ENCODE data around the gene KCNQ1. TPM values are rescaled to one million over a fixed set of nuclear protein-coding genes. Genes with fewer than 3 reads are reported as not detected.
A peak's percentile ranks its signal among the peaks of the same experiment; 100 is the strongest.

Gene KCNQ1
- total and polyA plus RNA-seq, 9 of the 15 experiments (the other 6 are each of a cell fraction or from before 2014, with no cell fraction given): 0.44 TPM; not detected in 8

GRCh38 chr11:2675540-2675939, 230.7 kb downstream of the KCNQ1 start (continued):
- no peak for TF ChIP-seq ZHX1 (conservative IDR thresholded peaks at IDR 0.05; ENCODE audit: low read length)
- no peak for TF ChIP-seq ZBTB26 (CRISPR knock-in tag; IDR thresholded peaks at IDR 0.05)
- TF ChIP-seq ILK (tag; IDR thresholded peaks at IDR 0.05; ENCODE audit: borderline replicate concordance, low read depth): no peak

- no TSS peak for BruUV-seq (replicated peaks)
- TF ChIP-seq CREB1 (IDR thresholded peaks at IDR 0.05) (no peak), CREB1 (CRISPR knock-in tag; IDR thresholded peaks at IDR 0.05) (no peak), HNRNPK (IDR thresholded peaks at IDR 0.05; ENCODE audit: low read depth, low read length, poor library complexity, severe bottlenecking) (no peak), ZNF696 (CRISPR knock-in tag; conservative IDR thresholded peaks at IDR 0.05) (no peak), ZNF134 (CRISPR knock-in tag; conservative IDR thresholded peaks at IDR 0.05) (peak; percentile 91), CREM (IDR thresholded peaks at IDR 0.05; ENCODE audit: low read depth) (no peak), KDM1A (IDR thresholded peaks at IDR 0.05) (no peak), NCOA2 (IDR thresholded peaks at IDR 0.05; ENCODE audit: partially characterized antibody in 2 of 2) (no peak)
- TF ChIP-seq, protein P1, sequence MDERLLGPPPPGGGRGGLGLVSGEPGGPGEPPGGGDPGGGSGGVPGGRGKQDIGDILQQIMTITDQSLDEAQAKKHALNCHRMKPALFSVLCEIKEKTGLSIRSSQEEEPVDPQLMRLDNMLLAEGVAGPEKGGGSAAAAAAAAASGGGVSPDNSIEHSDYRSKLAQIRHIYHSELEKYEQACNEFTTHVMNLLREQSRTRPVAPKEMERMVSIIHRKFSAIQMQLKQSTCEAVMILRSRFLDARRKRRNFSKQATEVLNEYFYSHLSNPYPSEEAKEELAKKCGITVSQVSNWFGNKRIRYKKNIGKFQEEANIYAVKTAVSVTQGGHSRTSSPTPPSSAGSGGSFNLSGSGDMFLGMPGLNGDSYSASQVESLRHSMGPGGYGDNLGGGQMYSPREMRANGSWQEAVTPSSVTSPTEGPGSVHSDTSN (CRISPR knock-in tag; IDR thresholded peaks at IDR 0.05; ENCODE audit: low read depth): no peak
- TF ChIP-seq, protein P1 (tag; conservative IDR thresholded peaks at IDR 0.05; ENCODE audit: low read depth): peak; percentile 75
- TF ChIP-seq, protein P2, sequence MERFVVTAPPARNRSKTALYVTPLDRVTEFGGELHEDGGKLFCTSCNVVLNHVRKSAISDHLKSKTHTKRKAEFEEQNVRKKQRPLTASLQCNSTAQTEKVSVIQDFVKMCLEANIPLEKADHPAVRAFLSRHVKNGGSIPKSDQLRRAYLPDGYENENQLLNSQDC (CRISPR knock-in tag; IDR thresholded peaks at IDR 0.05): no peak
These were observed 232.3 kb downstream of the KCNQ1 start for GRCh38 chr11:2677127-2677526.

More at GRCh38 chr11:2677127-2677526, 232.3 kb downstream of the KCNQ1 start:
- Histone ChIP-seq H3K4me1 (replicated peaks in 1 of 2; ENCODE audit: control insufficient read depth in 2 of 2, insufficient read depth in 2 of 2, low read length in 2 of 2) (peaks cover 7 to 11% of the 10 kb centered on the region in 2 experiments; a peak in 4 of 5 replicates), H3K9ac (ENCODE audit: insufficient read depth in 1 of 2, low read depth in 2 of 2, low read length in 2 of 2) (no peak overlapping the region), H3K79me2 (ENCODE audit: control insufficient read depth, insufficient read depth, low read length) (peaks cover 64% of the 10 kb centered on the region), H3K9me1 (ENCODE audit: control insufficient read depth, insufficient read depth, low read length) (no peaks in the 10 kb centered on the region), H4K20me1 (replicated peaks; ENCODE audit: control insufficient read depth, insufficient read depth, low read length) (peaks cover 10% of the 10 kb centered on the region), H3K36me3 (ENCODE audit: control insufficient read depth, insufficient read depth, low read length) (peaks cover 36% of the 10 kb centered on the region), H3K27ac (ENCODE audit: extremely low read depth, low read depth, low read length) (no peak overlapping the region), H3K27me3 (ENCODE audit: control insufficient read depth in 2 of 2, insufficient read depth in 2 of 2, low read length in 2 of 2) (no peaks in the 10 kb centered on the region), H2AFZ (ENCODE audit: low read depth, low read length) (no peak overlapping the region), H3K4me3 (no peak overlapping the region), H3K4me2 (ENCODE audit: insufficient read depth, low read length) (no peak overlapping the region), H3K9me3 (replicated peaks; ENCODE audit: control insufficient read depth, insufficient read depth, low read depth, low read length) (no peaks in the 10 kb centered on the region)
- FAIRE-seq (no peak), ATAC-seq (no peak), DNase-seq (ENCODE audit: extremely low read depth in 1 of 4, low spot score in 3 of 4) (no peak)
- intact Hi-C loops (cut with micrococcal nuclease) (no loop called here), in situ Hi-C loops (cut with MboI) (no loop called here)
- WGBS (ENCODE audit: insufficient coverage, low coverage, missing lambda C conversion rate): 55% methylated on average over 1 of the region's 1 CpG
- ChIA-PET POLR2A (interaction anchor here (1.4 kb wide), 1 partner anchor 13 kb away, joined by 11 read pairs; no protein-coding TSS in a partner anchor), CTCF (ENCODE audit: low intra/inter-chr PET ratio) (interaction anchor here (0.6 kb wide), 1 partner anchor 258 kb away, joined by 4 read pairs; no protein-coding TSS in a partner anchor)
